Measurements from ENCODE around the gene VN1R2.

- TF ChIP-seq CTCF (IDR thresholded peaks at IDR 0.05; ENCODE audit: insufficient read depth, low read length, poor library complexity, severe bottlenecking) (no peak), EZH2phosphoT487 (conservative IDR thresholded peaks at IDR 0.05; ENCODE audit: low read length) (no peak)
These were observed 3.4 kb upstream of the VN1R2 start, which contains the start of gene ZNF677 for GRCh38 chr19:53254411-53255341.

Data from SU-DHL-6 (cell line).